8988T (cell line): ENCODE data around the gene PIEZO1.
"Not testable (repeated sequence)": the region's sequence is repeated elsewhere in the genome, so short reads cannot be mapped to it uniquely, and the experiment has no call there.

Source experiments
- DNase-seq: peaks from one replicate; pipeline ENCODE4 v3.0.0; 2011

Gene PIEZO1

GRCh38 chr16:88803264-88803987 lies 18.4 kb upstream of the PIEZO1 start, which contains the start of gene CDT1:
Gene CDT1 (plus strand): TSS chr16:88803789. CDS start chr16:88803832, 43 bp downstream.
- DNase-seq: peak; percentile 100

GRCh38 chr16:88800277-88800592 lies 15.2 kb upstream of the PIEZO1 start:
- no peak for DNase-seq

- DNase-seq: no peak
Observed at GRCh38 chr16:88799569-88800276, 14.7 kb upstream of the PIEZO1 start.

- no peak for DNase-seq
Observed at GRCh38 chr16:88798772-88799455, 13.9 kb upstream of the PIEZO1 start.

- DNase-seq: no peak
Observed at GRCh38 chr16:88798073-88798472, 13.1 kb upstream of the PIEZO1 start.

GRCh38 chr16:88796278-88796677 lies 11.3 kb upstream of the PIEZO1 start:
- no peak for DNase-seq

GRCh38 chr16:88793251-88793954 lies 8.4 kb upstream of the PIEZO1 start:
- DNase-seq: no peak

GRCh38 chr16:88792668-88793250 lies 7.7 kb upstream of the PIEZO1 start:
- DNase-seq: no peak

GRCh38 chr16:88792078-88792550 lies 7.1 kb upstream of the PIEZO1 start:
- no peak for DNase-seq

- no peak for DNase-seq
Observed at GRCh38 chr16:88790312-88791211, 5.5 kb upstream of the PIEZO1 start.

- DNase-seq: no peak
Observed at GRCh38 chr16:88789594-88789993, 4.6 kb upstream of the PIEZO1 start.

- DNase-seq: not testable (repeated sequence)
Observed at GRCh38 chr16:88788749-88789148, 3.7 kb upstream of the PIEZO1 start.

- DNase-seq: no peak
Observed at GRCh38 chr16:88787579-88788314, 2.7 kb upstream of the PIEZO1 start.

- no peak for DNase-seq
Observed at GRCh38 chr16:88784856-88785105, 239 bp downstream of the PIEZO1 start.

- DNase-seq: peak; percentile 74
Observed at GRCh38 chr16:88784074-88784855, 755 bp downstream of the PIEZO1 start.

- peak; percentile 61 for DNase-seq
Observed at GRCh38 chr16:88783391-88784073, 1.5 kb downstream of the PIEZO1 start.

GRCh38 chr16:88782454-88783390 lies 2.3 kb downstream of the PIEZO1 start:
- peak; percentile 95 for DNase-seq
